HTR-8/SVneo (cell line): Measurements from ENCODE around the gene LORICRIN.

Experiments used
- DNase-seq: peaks from one replicate; pipeline ENCODE4 v3.0.0; 2011; ENCODE audit warnings: low spot score, mixed read lengths; ENCODE audit not compliant: insufficient read length
- FAIRE-seq: peaks from 2 replicates; lab custom pipeline; 2011; peaks lifted over from hg19 to GRCh38; lab: Jason Lieb, UNC

Gene LORICRIN

DNA sequence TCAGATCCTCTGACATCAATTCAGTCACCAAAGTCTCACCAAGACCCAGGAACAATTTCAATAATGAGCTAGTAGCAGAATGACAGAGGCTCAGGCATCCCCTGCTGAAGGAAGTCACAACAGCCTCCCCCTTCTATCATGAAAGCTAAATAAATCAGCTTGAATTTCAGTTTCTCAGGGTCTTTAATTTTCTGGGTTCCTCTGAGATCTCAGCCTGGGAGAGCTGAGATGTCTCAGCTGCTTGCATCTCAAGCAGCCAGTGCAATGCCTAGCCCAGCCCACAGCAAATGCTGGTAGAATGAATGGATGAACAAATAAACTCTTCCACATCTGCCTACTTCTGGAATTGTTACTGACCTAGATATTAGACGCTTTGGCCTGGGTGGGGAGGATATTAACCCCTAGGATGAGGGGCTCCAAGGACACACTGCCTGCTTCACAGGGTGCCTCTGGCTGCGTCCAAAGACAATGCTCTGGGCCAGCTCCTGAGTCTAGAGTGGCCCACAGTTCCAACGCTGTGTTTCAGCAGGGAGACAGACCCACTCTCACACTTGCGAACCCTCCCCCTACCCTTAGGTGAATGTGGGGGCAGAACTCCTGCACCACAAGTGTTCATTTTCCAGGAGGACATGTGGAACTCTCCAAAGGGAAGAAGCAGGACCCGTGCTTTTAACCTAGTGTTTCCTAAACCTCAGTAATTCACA lies 11.2 kb upstream of the LORICRIN start:
- FAIRE-seq (no peak), DNase-seq (no peak)

DNA sequence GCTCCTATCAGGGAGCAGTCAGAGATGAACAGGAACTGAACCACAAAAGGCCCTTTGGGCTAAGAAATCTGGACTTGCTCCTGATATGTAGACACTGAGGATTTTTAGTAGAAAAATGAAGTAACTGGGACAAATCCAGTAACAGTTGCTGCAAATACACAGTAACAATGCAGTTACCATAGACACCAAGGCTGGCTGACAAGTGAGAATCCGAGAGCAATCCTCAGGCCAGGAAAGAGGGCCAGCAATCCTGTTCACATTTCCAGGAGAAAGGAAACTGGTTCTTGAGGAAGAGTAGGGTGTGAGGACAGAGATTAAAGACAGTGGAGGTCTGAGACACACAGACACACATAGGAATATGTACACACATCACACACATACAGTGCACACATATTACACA lies 9.3 kb upstream of the LORICRIN start:
- no peak for FAIRE-seq
- DNase-seq = no peak

GRCh38 chr1:153251087-153251486 lies 8.4 kb upstream of the LORICRIN start:
- FAIRE-seq (no peak), DNase-seq (no peak)

DNA sequence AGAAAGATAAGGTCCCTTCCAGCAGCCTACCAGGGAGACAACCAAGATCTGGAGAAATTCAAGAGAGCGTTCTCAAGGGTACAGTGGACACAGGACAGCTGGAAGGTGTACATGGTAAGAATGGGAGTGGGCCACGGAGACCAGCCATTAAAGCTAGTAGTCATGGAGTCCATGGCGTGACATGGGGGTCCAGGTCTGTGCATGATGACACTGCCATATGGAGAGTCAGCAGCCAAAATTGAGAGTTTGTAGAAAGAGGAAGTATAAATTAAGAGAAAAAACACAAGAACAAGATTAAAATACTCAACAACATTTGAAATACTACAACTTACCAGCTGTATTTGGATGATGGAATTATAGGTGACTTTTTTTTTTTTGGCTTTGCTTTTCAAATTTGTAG lies 7.9 kb upstream of the LORICRIN start:
- DNase-seq = no peak

GRCh38 chr1:153251988-153252387 lies 7.5 kb upstream of the LORICRIN start:
- FAIRE-seq (no peak), DNase-seq (no peak)

More for the DNA sequence above, 7.9 kb upstream of the LORICRIN start:
- FAIRE-seq = no peak

GRCh38 chr1:153253076-153253475 lies 6.4 kb upstream of the LORICRIN start:
- FAIRE-seq = no peak

DNA sequence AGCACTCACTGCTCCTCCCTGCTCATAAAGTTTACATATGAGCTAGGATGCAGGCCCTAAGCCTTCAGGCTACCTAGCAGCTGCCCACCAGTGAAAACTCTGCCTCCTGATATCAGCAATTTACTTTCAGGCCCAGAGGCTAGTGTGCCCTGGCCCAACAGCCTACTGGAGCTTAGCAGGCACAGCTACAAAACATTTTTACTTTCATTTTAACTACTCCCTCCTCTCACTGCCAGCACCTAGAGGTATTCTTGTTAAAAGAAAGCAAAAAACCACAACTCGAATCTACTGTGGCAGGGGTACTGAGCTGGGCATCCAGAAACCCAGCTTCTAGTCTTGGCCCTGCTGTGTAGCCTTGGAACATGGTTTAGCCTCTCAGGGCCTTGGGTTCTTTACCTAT lies 5.8 kb upstream of the LORICRIN start:
- DNase-seq = no peak
- no peak for FAIRE-seq

More at GRCh38 chr1:153253076-153253475, 6.4 kb upstream of the LORICRIN start:
- DNase-seq = no peak

- FAIRE-seq (no peak), DNase-seq (no peak)
These were observed 1.2 kb downstream of the LORICRIN start for GRCh38 chr1:153260585-153261280.

DNA sequence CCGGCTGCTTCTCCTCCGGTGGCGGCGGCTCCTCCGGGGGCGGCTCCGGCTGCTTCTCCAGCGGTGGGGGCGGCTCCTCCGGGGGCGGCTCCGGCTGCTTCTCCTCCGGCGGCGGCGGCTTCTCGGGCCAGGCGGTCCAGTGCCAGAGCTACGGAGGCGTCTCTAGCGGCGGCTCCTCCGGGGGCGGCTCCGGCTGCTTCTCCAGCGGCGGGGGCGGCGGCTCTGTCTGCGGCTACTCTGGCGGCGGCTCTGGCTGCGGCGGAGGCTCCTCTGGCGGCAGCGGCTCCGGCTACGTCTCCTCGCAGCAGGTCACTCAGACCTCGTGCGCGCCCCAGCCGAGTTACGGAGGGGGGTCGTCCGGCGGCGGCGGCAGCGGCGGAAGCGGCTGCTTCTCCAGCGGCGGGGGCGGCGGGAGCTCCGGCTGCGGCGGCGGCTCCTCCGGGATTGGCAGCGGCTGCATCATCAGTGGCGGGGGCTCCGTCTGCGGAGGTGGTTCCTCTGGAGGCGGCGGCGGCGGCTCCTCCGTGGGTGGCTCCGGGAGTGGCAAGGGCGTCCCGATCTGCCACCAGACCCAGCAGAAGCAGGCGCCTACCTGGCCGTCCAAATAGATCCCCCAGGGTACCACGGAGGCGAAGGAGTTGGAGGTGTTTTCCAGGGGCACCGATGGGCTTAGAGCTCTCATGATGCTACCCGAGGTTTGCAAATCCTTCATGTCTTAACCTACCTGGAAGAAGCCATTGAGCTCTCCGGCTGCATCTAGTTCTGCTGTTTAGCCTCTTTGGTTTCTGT lies 2.0 kb downstream of the LORICRIN start:
- DNase-seq (no peak), FAIRE-seq (no peak)

DNA sequence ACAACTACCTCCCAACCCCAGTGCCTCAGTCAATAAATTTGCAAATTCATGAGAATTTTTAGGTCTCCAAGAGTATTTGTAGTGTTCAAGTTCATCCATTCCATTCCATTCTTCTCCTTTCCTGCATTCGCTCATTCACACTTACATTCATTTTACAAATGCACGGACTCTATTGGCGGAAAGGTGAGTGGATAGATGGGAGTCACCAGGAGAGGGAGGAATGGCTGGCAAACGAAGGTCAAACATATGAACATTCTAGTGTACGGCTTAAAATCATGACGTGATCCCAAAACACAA lies 2.5 kb downstream of the LORICRIN start:
- FAIRE-seq = no peak
- DNase-seq = no peak

DNA sequence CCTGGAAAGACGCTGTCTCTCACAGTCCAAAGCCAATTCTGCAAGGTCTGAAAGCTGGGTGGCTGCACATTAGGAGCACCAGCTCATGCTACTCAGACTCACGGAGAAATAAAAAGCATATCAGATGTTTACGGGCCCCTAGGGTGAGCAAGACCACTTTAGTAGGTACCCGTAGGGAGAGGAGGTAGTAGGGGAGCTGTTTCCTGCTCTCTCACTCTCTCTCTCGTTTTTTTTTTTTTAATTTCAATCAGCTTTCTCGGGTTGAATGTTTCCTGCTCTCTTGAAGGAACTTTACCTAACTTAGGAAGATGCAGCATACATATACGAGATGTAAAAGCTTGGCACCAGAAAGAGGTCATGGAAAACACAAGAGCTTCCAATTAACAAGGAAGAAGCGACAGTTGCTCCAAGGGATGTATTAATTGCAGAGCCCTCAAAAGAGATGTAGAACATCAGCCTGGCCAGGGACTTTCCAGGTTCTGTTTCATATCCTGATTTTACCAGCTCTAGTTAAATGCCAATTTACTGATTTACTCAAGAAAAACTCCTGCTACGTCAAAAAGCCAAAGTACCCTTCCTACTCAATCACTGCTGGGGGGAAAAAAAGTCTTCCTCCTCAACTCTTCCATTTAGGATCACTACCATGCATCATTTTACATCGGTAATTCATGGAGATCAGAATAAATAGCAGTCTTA lies 3.1 kb downstream of the LORICRIN start:
- no peak for FAIRE-seq
- DNase-seq = no peak

DNA sequence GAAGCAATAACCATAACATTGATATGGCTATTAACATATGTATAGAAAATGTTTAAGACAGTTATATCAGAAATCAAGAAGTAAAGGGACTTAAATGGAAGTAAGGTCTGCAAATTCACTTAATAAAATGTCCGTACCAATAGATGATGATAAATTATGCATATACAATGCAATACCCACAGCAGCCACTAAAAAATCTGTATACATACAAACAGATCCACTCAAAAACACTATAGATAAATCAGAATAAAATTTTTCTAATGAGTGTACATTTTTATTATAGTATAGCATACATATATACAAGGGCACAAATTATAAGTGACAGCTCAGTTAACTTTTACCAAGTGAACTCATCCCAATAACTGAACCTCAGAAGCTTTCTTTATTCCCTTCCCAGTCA lies 6.0 kb downstream of the LORICRIN start:
- DNase-seq (no peak), FAIRE-seq (no peak)

DNA sequence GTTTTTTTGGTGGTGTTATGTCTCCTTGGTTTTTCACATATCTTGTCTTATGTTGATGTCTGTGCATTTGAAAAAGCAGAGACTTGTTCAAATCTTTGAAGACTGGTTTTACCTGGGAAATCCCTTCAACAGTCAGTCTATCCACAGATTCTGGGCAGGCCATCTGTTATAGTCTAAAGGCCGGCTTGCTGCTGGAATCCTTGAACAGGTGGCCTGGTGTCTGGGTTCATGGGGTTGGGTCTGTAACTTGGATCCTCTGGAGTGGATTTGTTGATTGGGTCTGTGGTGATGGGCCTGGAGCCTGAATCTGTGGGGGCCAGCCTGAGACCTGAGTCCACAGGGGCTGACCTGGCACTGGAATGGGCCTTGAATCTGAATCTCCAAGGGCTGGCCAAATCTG lies 12.2 kb downstream of the LORICRIN start:
- no peak for FAIRE-seq
- DNase-seq = no peak

DNA sequence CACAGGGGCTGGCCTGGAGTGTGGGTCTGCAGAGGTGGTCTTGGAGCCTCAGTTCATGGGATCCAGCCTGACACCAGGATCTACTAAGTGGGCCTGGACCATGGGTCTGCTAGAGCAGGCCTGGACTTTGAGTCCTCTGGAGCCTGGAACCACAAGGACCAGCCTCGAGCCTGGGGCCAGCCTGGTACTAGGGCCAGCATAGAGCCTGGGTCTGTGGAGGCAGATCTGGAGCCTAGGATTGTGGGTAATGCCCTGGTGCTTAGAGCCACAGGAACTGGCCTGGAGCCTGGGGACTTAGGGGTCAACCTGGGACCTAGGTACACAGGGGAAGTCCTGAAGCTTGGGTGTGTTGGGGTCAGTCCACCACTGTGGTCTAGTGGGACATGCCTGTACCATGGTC lies 12.7 kb downstream of the LORICRIN start:
- no peak for FAIRE-seq
- DNase-seq = no peak

DNA sequence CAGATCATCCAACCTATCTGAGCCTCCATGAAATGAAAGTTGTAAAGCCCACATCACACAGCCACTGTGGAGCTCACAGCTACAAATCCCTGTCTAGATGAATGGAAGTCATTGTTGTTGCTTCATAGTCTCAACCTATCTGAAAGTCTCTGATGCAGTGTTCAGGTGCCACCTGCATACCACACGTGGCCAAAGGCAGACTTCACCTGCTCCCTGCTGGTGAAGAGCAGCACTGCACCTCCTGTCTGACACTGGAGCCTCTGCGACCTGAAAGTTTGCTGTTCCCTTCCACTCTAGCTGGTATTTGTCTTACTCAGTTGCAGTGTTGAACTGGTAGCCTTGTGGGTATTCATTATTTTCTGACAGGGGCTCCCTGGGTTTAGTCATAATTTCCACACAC lies 18.4 kb downstream of the LORICRIN start:
- FAIRE-seq = no peak

GRCh38 chr1:153288634-153289275 lies 29.3 kb downstream of the LORICRIN start:
- FAIRE-seq (no peak), DNase-seq (peak; percentile 15)

More for the DNA sequence above, 18.4 kb downstream of the LORICRIN start:
- DNase-seq = no peak

GRCh38 chr1:153291514-153291913 lies 32.0 kb downstream of the LORICRIN start:
- FAIRE-seq (no peak), DNase-seq (no peak)

DNA sequence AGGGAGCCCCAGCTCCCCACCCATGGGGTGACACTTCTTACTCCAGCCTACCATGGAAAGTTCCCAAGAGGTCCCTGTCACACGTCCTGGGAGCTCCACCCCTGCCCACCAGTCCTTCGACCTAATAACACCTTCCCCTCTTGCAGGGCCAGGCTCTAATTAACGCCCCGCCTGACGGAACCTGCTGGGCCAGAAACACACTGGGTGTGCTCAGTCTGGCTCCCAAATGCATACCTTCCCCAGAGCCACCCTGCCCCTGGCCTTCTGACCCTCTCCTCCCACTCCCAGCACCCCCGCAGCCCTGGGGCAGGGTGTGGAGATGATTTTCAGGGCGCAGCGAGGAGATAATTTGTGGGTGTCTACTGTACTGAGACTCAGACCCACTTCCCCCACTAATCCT lies 32.7 kb downstream of the LORICRIN start:
- DNase-seq (no peak), FAIRE-seq (no peak)

DNA sequence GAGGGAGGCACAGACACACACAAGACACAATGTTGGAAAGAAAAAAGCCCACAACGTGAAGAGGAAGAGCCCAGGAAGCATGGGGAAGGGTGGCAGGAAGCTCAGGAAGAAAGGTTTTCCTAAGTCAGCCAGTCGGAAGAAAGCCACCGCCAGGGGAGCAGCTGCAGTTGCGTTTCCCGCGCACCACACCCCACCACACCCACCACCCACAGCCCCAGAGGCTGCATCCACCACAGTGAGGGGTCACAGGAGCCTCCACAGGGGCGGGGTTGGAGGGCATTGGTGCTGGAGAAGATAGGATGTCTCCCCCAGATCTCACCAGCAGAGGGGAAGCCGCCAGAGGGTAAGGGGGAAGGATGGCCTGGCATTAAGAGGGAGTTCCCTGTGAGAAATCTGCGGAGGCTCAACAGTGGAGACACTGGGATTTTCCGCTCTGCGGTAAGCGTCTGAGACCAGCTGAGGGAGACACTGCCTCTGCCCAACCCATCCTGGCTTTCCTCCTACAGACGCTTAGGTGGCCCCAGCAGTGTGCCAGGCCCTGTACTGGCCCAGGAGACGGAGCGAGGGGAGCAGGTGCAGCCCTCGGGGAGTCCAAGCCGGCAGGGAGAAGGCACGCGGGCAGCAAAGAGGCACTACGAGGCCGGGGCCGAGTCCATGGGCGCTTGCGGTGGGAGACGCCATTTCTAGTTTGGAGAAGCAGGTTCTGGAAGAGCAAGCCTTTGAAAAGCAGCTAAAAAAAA lies 33.4 kb downstream of the LORICRIN start:
- FAIRE-seq (no peak), DNase-seq (no peak)

GRCh38 chr1:153293480-153293775 lies 33.9 kb downstream of the LORICRIN start:
- DNase-seq (no peak), FAIRE-seq (no peak)
